Stimulated activated CD4-positive, alpha-beta T cell treated with anti-CD3 and anti-CD28 coated beads, Interleukin-4, amount 100 ng/mL, for 4 hours (primary cell): Measurements from ENCODE around the gene ARHGAP24.

Experiments used
- DNase-seq, 2 experiments: peaks; one replicate each; pipeline ENCODE4 v3.0.0-alpha.2; 2020

ARHGAP24 gene

DNA sequence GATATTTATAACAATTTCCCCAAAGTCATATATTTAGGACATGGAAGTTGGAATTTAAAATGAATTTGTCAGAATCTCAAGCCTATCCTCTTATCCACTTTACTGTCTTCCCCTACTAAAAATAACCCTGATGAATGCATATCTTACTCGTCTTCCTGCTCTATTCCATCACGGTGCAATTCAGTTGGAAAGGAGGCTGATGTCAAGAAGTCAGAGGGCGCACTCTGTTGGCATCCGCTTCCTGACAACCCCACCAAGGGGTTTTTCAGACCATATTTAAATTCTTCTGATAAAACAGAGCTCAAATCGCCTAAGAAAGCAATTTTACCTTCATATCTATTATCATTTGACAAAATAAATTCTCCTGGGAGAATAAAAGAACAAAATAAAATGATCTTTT is 233.5 kb downstream of the ARHGAP24 start:
- DNase-seq = no peak

DNA sequence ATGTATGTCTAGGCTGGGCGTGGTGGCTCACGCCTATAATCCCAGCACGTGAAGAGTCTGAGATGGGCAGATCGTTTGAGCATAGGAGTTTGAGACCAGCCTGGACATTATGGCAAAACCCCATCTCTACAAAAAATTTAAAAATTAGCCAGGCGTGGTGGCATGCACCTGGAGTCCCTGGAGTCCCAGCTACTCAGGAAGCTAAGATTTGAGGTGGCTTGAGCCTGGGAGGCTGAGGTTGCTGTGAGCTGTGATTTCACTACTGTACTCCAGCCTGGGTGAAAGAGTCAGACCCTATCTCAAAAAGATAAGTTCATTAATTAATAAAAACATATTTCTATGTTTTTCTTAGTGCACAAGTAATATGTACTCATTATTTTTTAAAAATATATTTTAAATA is 238.1 kb downstream of the ARHGAP24 start:
- DNase-seq = no peak

DNA sequence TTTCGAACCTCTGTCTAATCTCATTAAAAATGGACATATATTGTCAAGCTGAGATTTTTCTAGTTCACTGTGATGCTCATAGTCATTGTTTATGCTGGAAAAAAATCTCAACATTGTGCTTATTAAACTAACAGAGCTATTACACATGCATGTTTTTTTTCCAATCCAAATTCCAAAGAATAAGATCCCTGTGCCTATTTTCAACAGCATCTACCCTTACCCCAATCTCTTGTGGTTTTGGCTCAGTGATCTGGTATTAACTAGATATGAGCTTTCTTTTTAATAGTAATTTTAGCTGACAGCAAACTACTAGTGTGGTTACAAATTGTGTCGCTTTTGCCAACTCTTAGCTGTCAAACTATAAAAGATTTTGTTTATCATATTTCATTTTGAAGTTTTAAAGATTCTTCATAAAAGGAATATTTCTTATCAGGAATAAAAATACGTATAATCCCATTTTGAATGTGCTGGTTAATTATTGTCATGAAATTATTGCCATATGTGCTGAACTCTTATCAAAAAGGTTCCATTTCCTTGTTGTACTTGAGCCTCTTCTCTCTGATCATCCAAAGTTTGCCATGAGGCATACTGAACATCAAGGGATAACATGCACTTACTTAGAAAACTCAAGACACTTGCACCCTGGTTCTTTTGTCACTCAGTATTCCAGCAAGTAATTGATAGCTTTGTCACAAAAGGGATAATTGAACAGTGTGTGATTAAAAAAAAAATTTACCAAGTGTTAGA is 241.2 kb downstream of the ARHGAP24 start:
- no peak for DNase-seq

DNA sequence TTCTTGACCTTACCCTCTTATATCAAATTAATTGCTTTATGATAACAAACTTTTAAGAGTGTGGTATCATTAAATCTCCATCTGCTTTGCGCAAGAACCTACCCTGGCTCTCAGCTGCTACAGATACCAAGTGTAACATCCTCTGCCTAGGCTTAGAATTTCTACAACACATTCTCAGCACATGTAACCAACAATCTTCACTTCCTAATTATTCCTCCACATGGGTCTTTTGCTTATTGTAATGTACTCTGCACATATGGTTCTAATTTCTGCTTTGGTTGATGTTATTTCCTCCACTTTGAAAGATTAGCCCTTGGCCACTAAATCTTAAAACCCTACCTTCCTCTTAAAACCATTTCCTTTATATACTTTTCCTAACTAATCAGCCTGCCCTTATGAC is 242.4 kb downstream of the ARHGAP24 start:
- no peak for DNase-seq

DNA sequence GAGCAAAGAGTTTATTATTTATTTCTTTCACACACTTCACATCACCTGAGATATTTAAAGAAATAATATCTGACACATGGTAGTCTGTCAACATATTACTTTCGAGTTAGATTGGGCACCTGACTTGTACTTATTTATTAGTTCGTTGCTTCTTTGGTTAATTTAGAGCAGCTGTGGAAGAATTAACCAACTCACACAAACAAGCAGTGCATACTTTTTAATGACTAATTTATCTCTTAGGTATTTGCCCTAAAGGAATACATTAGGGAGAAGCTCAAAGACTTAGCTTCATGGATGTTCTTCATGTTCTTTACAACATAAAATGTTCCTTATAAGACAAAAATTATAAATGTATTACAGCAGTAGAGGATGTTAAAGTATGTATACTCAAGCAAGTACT is 242.9 kb downstream of the ARHGAP24 start:
- no peak for DNase-seq

DNA sequence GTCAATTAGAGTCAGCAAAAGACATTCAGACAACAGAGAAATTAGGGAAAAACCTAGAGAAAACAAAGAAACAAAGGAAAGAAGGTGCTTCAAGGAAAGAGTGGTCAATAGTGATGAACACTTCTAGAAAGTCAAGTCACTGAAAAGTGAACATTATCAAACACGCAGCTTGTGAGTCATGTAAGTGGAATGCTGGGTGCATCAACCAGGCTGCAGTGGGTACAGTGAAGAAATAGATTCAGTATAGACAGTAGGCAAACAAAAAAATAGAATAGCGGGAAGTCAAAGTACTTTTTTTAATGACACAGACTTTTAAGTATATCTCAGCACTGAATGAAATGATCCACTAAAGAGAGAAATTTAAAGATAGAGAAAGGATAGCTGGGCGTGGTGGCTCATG is 245.8 kb downstream of the ARHGAP24 start:
- no peak for DNase-seq

DNA sequence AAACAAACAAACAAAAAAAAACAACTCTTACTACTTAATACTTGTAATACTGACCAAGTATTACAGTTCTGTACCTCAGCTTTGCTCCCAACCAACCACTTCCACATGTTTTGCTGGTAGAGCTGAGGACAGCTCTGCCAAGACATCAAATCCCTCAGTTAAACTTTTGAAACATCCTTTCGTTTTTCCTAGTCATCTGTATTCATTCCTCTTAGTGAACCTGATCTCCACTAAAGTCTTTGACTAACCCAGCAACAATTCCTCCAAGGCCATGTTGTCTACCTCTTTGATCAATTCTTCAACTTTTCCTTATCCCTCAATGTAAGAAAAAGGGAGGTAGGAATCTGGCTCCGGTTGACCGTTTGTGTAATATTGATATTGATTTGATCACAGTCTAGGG is 247.5 kb downstream of the ARHGAP24 start:
- DNase-seq = no peak

DNA sequence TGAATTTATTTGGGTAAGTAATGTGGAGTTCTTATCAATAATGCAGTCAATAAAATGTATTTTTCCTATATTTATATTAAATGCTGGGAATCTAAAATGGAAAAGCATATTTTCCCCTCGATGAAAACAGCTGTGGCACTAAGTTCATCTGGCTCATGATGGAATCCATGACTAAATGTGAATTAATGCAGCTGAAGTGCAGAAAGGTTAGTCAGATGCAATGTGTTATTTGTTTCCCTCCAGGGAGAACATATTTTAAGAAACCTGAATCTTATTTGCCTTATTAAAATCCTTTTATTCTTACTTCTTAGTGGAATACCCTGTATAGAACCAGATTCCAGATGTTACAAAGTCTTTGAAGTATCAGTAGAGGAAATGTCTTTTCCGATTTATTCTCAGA is 247.9 kb downstream of the ARHGAP24 start:
- no peak for DNase-seq

DNA sequence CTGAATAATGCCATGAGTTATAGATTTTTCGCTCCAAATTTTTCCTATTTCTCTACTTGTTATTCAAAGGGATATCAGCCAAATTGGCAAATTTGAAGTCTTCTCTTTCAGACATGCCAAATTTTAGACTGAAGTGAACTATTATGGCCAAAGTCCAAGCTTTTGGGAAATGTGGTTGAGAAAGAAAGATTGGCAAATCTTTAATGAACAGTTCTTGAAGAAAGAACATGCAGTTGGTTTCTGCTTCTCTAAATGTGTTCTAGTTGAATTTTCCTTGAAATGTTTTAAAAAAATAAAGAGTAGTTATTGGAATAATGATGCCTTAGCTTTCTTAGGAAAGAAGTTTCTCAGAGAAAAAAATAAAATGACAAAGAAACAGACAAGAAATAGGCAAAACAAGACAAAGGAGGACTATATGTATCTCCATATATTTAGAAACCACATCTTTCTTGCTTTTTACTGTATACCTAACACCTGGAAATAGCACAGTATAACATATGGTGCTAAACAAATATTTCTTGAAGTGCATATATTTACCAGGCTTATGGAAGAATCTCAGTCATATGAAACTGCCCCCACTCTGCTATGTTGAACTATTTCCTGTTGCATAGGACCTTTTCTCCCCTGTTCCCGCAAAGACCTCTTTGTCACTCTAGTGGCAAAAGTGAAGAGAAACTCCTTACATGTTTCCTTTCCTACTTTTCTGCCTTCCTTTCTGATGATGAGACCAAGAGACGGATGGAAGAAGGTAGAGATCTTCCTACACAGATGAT is 250.0 kb downstream of the ARHGAP24 start:
- DNase-seq = no peak

DNA sequence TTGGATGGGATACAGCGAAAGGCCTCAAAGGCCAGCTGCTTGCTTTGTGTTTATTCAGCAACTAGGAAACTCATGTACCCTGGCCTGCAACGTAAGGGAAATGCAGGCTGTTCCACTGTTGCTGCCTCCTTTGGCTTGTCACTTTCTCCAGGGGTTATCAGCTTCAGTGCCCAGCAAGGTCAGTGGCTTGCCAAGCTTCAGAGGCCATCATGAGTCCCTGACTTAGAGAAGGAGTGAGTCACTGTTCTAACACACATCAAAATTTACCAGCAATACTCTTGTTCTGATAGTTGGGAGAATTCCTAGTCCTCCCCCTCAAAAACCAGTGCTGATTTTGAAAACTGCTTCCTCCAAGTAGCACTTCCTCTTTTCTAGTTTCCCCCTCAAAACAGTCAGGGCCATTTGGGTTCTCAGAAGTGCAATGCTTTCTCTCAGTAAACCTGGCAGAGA is 250.8 kb downstream of the ARHGAP24 start:
- no peak for DNase-seq

DNA sequence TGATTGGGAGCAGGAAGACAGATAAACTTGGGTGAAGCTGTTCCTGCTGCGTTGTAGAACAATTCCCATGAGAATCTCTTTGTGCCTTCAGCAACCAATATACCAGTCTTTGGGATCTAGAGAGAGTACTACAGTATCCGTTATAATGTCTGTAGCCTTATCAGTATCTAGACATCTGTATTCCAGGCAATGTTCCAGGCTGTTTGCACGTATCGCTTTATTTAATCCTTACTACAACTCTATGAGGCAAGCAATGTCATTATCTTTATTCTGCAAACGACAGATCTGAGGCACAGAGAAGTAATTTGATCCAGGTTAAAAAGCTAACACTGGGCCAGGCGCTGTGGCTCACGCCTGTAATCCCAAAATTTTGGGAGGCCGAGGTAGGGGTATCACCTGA is 251.6 kb downstream of the ARHGAP24 start:
- no peak for DNase-seq

DNA sequence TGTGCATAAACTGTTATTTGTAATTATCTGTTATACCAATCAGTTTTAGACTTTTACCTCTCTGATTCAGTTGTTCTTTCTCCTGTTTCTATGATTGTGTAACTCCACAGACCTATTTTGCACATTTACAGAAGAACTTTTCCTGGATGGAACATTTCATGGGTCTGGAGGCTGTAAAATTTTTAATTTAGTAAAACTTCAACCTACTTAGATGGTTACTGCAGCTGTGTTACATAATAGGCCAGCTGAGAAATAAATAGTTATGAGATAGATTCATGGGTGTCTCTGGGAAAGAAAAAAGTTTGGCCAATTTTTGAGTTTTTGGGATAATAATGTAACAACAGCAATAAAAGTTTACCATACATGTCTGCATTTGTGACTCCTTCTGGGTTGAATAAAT is 253.5 kb downstream of the ARHGAP24 start:
- no peak for DNase-seq

DNA sequence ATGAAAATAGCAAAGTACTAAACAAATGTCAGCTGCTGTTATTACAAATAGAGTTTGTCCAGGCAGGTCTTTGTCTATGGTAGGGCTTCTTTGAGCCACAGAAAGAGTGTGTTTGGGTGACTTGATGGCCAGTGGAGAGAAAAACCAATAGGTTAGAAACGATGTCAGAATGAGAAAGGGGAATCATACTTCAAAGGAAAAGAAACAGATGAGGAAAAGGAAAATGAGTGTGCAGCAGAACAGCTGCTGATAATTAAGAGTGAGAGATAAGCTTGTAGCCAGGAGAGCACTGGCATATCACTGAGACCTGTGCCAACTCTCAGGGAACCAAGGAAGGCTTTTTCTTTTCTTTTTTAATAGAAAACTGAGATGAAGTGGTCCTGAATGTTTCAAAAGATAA is 257.2 kb downstream of the ARHGAP24 start:
- no peak for DNase-seq

DNA sequence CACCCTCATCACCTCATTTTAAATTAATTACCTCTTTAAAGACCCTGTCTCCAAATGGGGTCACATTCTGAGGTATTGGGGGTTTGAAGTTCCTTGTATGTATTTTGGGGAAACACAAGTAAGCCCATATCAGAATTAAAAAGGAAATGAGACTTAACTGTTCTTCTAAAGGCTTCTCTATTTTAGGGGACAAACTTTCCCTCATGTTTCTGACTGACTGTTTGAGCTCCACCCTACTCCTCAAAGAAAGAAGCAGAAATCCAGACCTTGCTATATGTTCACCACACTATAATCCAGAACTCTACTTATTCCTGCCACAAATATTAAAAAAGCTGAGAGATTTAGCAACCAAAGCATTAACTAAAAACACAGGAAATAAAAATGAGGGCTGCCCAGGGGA is 258.8 kb downstream of the ARHGAP24 start:
- no peak for DNase-seq

DNA sequence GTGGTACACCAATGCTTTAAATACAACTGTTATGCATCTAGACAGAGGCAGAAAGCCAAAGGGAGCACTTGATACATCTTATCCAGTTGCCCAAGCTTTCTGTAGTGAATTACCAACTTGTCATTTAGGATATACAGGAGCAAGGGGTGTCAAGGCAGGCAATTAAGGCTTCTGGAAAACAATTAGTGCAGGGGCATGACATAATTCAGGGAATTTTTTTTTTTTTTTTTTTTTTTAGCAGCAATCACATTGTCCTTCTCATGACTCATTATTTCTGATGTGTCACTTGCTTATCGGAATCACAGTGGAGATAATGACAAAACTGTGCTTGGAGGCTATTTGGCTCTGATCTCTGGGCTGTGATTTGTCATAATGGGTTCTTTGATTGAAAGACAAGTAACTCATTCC is 259.5 kb downstream of the ARHGAP24 start:
- DNase-seq = no peak

DNA sequence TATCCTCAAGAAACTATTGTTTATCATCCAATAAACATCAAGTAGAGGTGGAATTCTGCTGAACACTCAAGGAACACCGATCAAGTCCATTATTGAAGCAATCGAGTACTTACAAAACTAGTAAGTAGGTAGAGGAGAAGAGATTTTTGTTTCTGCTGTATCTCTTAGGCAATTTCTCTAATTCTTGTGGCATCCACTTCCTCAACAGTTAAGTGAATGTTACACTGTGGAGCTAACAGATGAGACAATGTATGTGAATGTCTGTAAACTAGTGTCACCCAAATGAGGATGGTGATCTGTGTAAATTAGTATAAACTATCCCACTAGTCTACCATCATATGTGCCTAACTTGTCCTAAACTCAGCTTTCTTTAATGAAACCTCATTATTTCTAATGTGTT is 261.6 kb downstream of the ARHGAP24 start:
- DNase-seq = no peak

DNA sequence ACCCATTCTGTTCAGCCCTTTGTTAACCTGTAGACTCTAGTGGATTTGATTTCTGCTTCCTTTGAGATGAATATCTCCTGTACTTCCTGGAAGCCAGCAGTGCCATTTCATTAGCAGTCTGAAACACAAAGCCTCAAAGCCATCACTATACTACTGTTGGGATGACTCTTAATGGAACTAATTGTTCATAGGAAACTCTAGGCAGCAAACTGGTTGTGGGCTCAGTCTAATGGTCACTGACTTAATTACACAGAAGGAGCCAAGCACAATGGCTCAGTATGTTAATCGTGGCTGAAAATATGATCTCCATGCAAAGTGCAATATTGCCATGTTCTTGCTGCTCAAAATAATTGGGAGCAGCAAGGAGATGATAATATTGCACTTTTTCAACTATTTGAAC is 262.3 kb downstream of the ARHGAP24 start:
- DNase-seq = no peak

DNA sequence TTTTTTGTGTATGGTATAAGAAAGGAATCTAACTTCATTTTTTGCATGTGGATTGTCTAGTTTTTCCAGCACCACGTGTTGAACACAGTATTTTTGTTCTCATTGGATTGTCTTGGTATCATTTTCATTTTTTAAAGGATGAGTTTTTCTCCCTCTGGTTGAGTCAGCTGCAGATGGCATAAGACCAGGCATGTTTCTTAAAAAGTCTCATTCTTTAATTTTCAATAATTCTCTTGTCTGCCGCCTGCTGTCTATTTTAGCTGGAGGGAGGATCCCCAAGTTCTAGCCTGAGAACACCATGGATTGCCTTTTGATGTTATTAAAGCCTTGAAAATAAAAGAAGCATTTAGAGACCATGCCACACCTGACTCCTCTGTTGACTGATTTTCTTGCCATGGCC is 263.8 kb downstream of the ARHGAP24 start:
- no peak for DNase-seq

DNA sequence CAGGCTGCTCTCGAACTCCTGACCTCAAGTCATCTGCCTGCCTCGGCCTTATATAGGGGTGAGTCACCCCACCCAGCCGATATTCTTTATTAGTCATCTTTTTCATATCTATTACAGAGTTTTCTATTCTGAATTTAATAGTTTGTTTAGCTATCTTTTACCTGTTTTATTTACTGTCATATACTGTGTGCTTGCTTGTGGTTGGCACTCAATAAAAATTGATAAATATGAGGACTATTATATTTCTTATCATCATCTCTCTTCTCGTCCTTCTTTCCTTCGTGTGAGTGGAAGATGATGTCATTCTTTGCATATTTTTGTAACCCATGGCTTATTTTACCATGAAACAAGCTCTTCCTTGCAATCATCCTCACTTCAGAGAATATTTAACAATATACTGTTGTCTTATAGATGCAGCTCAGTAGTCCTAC is 265.5 kb downstream of the ARHGAP24 start:
- no peak for DNase-seq

DNA sequence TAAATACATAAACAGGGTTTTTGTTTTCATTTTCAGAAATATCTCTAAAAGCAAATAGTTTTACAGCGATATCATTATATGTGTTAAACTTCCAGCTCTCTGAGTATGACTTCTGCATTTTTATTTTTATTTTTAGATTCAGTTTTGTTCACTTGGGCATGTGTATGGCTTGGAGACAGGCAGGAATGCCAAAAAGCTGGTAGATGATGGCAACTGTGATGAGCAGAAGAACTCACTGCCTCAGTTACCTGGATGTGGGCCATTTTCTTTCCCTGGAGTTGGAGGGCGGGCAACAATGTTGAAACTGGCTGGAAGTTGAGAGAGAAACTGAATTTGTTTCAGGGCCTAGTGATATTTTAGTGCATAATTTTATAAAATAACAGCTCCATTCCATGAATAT is 266.4 kb downstream of the ARHGAP24 start:
- DNase-seq = no peak

DNA sequence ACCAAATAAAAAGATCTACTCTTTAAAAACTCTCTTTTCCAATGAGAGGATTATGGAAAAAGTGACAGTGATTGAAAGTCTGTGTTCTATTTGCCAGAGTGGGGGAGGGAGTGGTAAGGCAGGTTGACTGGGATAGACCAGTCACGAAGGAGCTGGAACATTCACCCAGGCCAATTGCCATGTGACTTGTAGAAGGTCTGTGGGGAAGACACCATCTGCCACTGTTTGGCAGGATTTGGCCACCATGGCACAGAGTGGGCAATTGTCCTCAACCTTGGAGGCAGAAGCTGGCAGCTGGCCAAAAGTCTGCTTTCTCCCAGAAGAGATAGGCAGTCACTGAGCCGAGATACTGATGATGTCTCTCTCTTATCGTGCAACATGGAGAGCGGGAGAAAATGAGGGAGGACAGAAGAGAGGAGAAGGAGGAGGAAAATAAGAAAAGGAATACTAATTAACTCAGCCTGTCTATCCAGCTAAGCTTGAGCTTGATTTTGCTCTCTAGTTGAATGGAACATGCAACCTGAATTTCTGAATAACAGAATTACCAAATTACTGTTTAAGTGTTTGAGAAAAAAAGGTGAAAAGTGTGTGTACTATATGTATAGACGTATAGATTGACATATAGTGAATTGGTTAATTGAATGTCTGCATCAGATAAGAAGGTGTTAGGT is 267.1 kb downstream of the ARHGAP24 start:
- DNase-seq = no peak

DNA sequence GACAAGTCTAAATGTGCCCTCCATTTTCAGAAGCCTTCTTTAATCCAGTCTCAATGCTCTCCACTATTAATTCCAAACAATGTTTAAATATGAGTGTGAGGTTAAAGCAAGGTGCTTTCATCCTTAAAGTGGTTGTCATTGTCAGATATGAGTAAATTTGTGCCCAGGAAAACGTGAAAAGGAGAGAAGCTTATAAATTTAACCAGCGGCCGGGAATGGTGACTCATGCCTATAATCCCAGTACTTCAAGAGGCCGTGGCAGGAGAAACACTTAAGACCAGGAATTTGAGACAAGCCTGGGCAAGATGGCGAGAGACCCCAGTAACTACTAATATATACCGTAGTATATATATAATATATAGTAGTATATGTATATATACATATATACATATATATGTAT is 270.0 kb downstream of the ARHGAP24 start:
- DNase-seq = no peak

DNA sequence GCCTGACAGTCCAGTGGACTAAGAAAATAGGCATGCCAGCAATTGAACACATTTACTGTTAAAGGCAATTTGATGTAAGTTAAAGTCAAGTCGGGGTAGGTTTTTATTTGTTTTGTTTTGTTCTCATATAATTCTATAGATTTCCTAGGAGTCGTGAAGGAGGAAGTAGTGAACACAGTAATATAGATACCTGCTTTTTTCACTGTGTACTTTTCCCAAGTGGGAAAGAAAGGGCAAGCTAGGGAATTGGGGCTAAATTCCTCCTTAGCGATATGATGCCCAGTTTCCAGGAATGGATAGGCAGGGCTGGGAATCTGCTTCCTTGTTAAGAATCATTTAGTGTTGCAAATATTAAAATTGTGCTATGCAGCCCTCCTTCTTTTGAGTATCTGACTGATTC is 271.0 kb downstream of the ARHGAP24 start:
- no peak for DNase-seq

DNA sequence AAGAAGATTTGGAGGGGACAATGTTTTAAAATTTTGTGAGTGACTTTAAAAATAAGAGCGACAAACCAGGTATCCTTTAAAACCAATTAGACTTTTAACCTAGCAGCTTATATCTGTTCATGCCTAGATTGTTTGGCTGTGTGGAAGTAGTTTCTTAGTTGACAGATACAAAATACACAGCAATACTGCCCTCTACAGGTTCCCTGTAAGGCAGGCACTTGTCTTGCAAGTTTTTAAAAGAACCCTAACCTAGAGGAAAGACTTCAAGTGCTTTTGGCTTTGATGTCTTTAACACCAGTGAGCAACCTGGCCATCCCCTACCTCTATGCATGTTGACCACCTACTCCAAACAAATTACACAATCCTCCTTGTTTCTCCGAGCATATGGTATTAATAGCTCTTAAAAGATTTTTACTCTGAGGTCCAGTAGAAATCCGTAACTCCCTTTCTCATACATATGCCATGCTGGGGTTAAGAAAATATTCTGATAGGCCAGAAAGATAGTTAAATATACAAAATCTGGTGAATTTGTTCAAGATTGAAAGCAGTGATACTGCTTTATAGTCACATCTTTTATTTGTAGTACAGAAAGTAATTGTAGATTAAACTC is 273.0 kb downstream of the ARHGAP24 start:
- no peak for DNase-seq
